BLaER1 treated with 17β-estradiol and CSF1 and Interleukin-3, amounts not matched to agents 10 nM and 100 nM (cell line): ENCODE measurements around the gene CTU1.
A peak's percentile ranks its signal among the peaks of the same experiment; 100 is the strongest.
"Not testable (repeated sequence)": the region's sequence is repeated elsewhere in the genome, so short reads cannot be mapped to it uniquely, and the experiment has no call there.

Source experiments
- H3K27ac ChIP-seq, 11 experiments: shearing (Covaris generic); formaldehyde crosslinking; 2 replicates each; pipeline ENCODE4 v1.8.1; 2022
- H3K27me3 ChIP-seq, 11 experiments: shearing (Covaris generic); formaldehyde crosslinking; 2 replicates each; pipeline ENCODE4 v1.8.1; 2022
- H3K36me3 ChIP-seq, 11 experiments: shearing (Covaris generic); formaldehyde crosslinking; 2 replicates each; pipeline ENCODE4 v1.8.1; 2022
- H3K4me1 ChIP-seq, 10 experiments: shearing (Covaris generic); formaldehyde crosslinking; 2 replicates each; pipeline ENCODE4 v1.8.1; 2022
- H3K4me2 ChIP-seq, 11 experiments: shearing (Covaris generic); formaldehyde crosslinking; 2 replicates each; pipeline ENCODE4 v1.8.1; 2022
- H3K4me3 ChIP-seq, 10 experiments: shearing (Covaris generic); formaldehyde crosslinking; 2 replicates each; pipeline ENCODE4 v1.8.1; 2022
- H3K9ac ChIP-seq, 11 experiments: shearing (Covaris generic); formaldehyde crosslinking; 2 replicates each; pipeline ENCODE4 v1.8.1; 2022
- H3K9me3 ChIP-seq, 11 experiments: shearing (Covaris generic); formaldehyde crosslinking; replicated peaks in 1 of 11; 2 replicates each; pipeline ENCODE4 v1.8.1; 2022
- H4K20me1 ChIP-seq, 11 experiments: shearing (Covaris generic); formaldehyde crosslinking; 2 replicates each; pipeline ENCODE4 v1.8.1; 2022
- Cebpa-rat ChIP-seq, 11 experiments: shearing (Covaris generic); IDR thresholded peaks; 2 replicates each; pipeline ENCODE4 v1.8.1; 2022

The CTU1 gene

GRCh38 chr19:51144482-51145045 lies 36.4 kb upstream of the CTU1 start:
- Histone ChIP-seq H3K9me3 (peaks cover 0 to 5% (median 4%) of the 10 kb centered on the region in 11 experiments; a peak in 9 of 22 replicates), H3K4me1 (peaks cover 50 to 100% (median 71%) of the 10 kb centered on the region in 10 experiments), H3K27ac (peak overlapping the region in 1 of 11 experiments; percentile 27; a peak in 2 of 22 replicates), H3K36me3 (peaks cover 0 to 20% (median 0%) of the 10 kb centered on the region in 11 experiments; a peak in 4 of 22 replicates), H3K4me3 (peak overlapping the region in 2 of 10 experiments; percentile 47 to 54; a peak in 4 of 20 replicates), H3K27me3 (no peaks in the 10 kb centered on the region), H3K4me2 (peak overlapping the region in 4 of 11 experiments; percentile 94 to 99 (median 96); a peak in 8 of 22 replicates), H3K9ac (peak overlapping the region in 2 of 11 experiments; percentile 71 to 81; a peak in 4 of 22 replicates), H4K20me1 (no peaks in the 10 kb centered on the region)
- no peak for TF ChIP-seq Cebpa-rat (IDR thresholded peaks at IDR 0.05)

DNA sequence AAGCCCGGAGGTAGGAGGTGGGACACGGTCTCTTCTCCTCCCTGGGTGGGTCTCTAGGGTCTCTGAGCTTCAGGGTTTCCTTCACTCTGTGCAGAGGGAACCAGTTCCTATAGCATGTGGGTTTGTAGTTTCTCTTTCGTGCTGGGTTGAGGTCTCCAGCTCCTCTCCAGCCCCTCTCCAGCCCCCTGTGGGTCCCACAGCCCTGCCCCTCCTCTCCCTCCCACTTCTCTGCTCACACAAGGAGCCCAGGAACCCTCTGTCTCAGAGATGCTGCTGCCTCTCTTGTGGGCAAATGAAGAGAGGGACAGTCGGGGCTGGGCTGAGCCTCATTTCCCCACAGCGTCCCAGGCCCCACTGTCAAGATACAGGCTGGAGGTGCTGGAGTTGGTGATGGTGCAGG lies 35.3 kb upstream of the CTU1 start:
- H3K9me3 ChIP-seq = no peaks in the 10 kb centered on the region
- H3K9ac ChIP-seq = peak overlapping the region in 3 of 11 experiments; percentile 33 to 81 (median 71); a peak in 5 of 22 replicates
- peak overlapping the region in 4 of 11 experiments; percentile 27 to 56 (median 39); a peak in 6 of 22 replicates for H3K27ac ChIP-seq
- peaks cover 0 to 20% (median 0%) of the 10 kb centered on the region in 11 experiments; a peak in 4 of 22 replicates for H3K36me3 ChIP-seq
- no peaks in the 10 kb centered on the region for H4K20me1 ChIP-seq
- peak overlapping the region in 7 of 11 experiments; percentile 7 to 99 (median 94); a peak in 12 of 22 replicates for H3K4me2 ChIP-seq
- no peaks in the 10 kb centered on the region for H3K27me3 ChIP-seq
- H3K4me1 ChIP-seq = peaks cover 55 to 100% (median 74%) of the 10 kb centered on the region in 10 experiments
- H3K4me3 ChIP-seq = peak overlapping the region in 3 of 10 experiments; percentile 44 to 54 (median 47); a peak in 6 of 20 replicates
- no peak for TF ChIP-seq Cebpa-rat (IDR thresholded peaks at IDR 0.05)

DNA sequence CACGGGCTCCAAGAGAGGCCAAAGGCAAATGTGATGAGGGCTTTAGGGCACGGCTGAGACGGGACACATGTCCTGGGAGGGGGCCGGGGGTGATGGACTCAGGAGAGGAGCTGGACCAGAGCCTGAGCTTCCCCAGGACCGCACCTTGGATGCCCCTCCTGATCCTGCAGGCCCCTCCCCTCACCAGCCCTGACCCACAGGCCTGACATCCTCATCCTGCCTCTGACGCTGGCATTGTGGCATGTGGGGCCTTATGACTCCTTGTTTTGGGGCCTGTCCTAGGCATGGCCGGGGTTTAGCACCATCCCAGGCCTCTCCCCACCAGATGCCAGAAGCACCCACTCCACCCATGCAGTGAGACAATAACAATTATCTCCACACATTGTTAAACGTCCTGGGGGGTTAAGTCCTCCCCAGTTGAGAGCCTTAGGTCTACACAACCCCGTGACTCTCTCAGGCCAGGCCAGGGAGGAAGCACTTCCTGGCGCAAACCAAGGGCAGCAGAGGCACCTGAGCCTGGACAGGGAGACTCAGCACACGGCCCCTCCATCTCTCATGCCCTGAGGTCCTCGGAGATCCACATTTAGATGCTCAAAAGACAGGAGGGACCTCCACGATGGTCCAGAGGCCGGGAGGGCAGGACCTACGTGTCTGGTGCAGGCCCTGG lies 34.7 kb upstream of the CTU1 start:
- Histone ChIP-seq H3K27ac (peak overlapping the region in 5 of 11 experiments; percentile 3 to 75 (median 63); a peak in 8 of 22 replicates), H3K36me3 (peaks cover 0 to 21% (median 0%) of the 10 kb centered on the region in 11 experiments; a peak in 9 of 22 replicates), H3K4me2 (peak overlapping the region in 9 of 11 experiments; percentile 46 to 99 (median 94); a peak in 14 of 22 replicates), H3K9ac (peak overlapping the region in 3 of 11 experiments; percentile 33 to 81 (median 71); a peak in 5 of 22 replicates), H3K4me3 (peak overlapping the region in 3 of 10 experiments; percentile 44 to 54 (median 47); a peak in 5 of 20 replicates), H3K4me1 (peaks cover 55 to 100% (median 74%) of the 10 kb centered on the region in 10 experiments)
- H3K27me3 ChIP-seq, H4K20me1 ChIP-seq, H3K9me3 ChIP-seq: not testable (repeated sequence)

- Histone ChIP-seq H3K27ac (peak within 1 kb of the TSS in 6 of 11 experiments; percentile 10 to 75 (median 50); a peak in 10 of 22 replicates), H3K4me1 (peaks cover 55 to 100% (median 74%) of the 10 kb centered on the region in 10 experiments), H3K4me3 (peak within 1 kb of the TSS in 3 of 10 experiments; percentile 24 to 54 (median 47); a peak in 7 of 20 replicates), H3K9me3 (no peaks in the 10 kb centered on the region), H3K36me3 (peaks cover 0 to 19% (median 0%) of the 10 kb centered on the region in 11 experiments; a peak in 9 of 22 replicates), H3K27me3 (no peaks in the 10 kb centered on the region), H3K9ac (peak within 1 kb of the TSS in 6 of 11 experiments; percentile 7 to 81 (median 32); a peak in 8 of 22 replicates), H3K4me2 (peak within 1 kb of the TSS; percentile 46 to 99 (median 94)), H4K20me1 (no peaks in the 10 kb centered on the region)
- no peak for TF ChIP-seq Cebpa-rat (IDR thresholded peaks at IDR 0.05)
Measured at GRCh38 chr19:51142119-51142518, 33.9 kb upstream of the CTU1 start, which contains the start of gene SIGLEC7. Gene SIGLEC7 (plus strand): TSS chr19:51142301. CDS start chr19:51142370, 69 bp downstream.

DNA sequence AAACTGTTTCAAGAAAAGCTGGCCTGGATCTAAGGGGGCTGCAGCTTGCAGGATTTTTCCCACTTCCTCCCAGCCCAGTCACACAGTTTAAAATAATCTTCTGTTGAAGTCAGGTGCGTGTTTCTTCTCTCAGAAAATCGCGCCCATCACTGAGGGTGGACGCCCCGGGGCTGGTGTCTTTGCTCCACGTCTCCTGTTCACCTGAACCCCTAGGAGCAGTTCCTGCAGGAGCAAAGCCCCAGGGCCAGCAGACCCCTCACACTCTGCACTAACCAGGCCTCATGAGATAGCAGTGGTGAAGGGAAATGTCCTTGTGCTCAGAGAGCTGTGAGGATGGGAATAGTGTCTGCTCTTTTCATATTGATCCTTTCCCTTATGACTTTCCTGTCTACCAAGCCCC lies 33.0 kb upstream of the CTU1 start:
- H3K4me2 ChIP-seq = peak overlapping the region; percentile 40 to 99 (median 94)
- no peaks in the 10 kb centered on the region for H3K27me3 ChIP-seq
- TF ChIP-seq Cebpa-rat (IDR thresholded peaks at IDR 0.05) = no peak
- no peak overlapping the region; a peak in 2 of 20 replicates for H3K4me3 ChIP-seq
- H3K36me3 ChIP-seq = peaks cover 0 to 15% (median 0%) of the 10 kb centered on the region in 11 experiments; a peak in 9 of 22 replicates
- H3K4me1 ChIP-seq = peaks cover 61 to 100% (median 77%) of the 10 kb centered on the region in 10 experiments
- H3K9me3 ChIP-seq = peaks cover 0 to 5% (median 3%) of the 10 kb centered on the region in 11 experiments; a peak in 8 of 22 replicates
- peak overlapping the region in 5 of 11 experiments; percentile 19 to 97 (median 72); a peak in 8 of 22 replicates for H3K27ac ChIP-seq
- H4K20me1 ChIP-seq = no peaks in the 10 kb centered on the region
- H3K9ac ChIP-seq = peak overlapping the region in 6 of 11 experiments; percentile 7 to 73 (median 32); a peak in 7 of 22 replicates

GRCh38 chr19:51140441-51140840 lies 32.2 kb upstream of the CTU1 start:
- H3K27me3 ChIP-seq = no peaks in the 10 kb centered on the region
- peak overlapping the region; percentile 64 to 99 (median 94) for H3K4me2 ChIP-seq
- H3K4me3 ChIP-seq = peak overlapping the region in 1 of 10 experiments; percentile 1; a peak in 1 of 20 replicates
- H3K4me1 ChIP-seq = peaks cover 63 to 100% (median 84%) of the 10 kb centered on the region in 10 experiments
- peaks cover 0 to 23% (median 5%) of the 10 kb centered on the region in 11 experiments; a peak in 9 of 22 replicates for H3K36me3 ChIP-seq
- no peaks in the 10 kb centered on the region for H4K20me1 ChIP-seq
- H3K27ac ChIP-seq = peak overlapping the region in 8 of 11 experiments; percentile 72 to 99 (median 94); a peak in 15 of 22 replicates
- TF ChIP-seq Cebpa-rat (IDR thresholded peaks at IDR 0.05) = no peak
- H3K9me3 ChIP-seq = peaks cover 0 to 12% (median 10%) of the 10 kb centered on the region in 11 experiments; a peak in 18 of 22 replicates
- peak overlapping the region in 4 of 11 experiments; percentile 75 to 92 (median 84); a peak in 5 of 22 replicates for H3K9ac ChIP-seq

- no peaks in the 10 kb centered on the region for H4K20me1 ChIP-seq
- peaks cover 0 to 22% (median 20%) of the 10 kb centered on the region in 11 experiments; a peak in 18 of 22 replicates for H3K9me3 ChIP-seq
- TF ChIP-seq Cebpa-rat (IDR thresholded peaks at IDR 0.05) = no peak
- H3K36me3 ChIP-seq = peaks cover 0 to 33% (median 10%) of the 10 kb centered on the region in 11 experiments; a peak in 10 of 22 replicates
- H3K27ac ChIP-seq = peak overlapping the region; percentile 46 to 99 (median 88)
- peak overlapping the region in 5 of 10 experiments; percentile 4 to 56 (median 30); a peak in 6 of 20 replicates for H3K4me3 ChIP-seq
- peaks cover 63 to 100% (median 85%) of the 10 kb centered on the region in 10 experiments for H3K4me1 ChIP-seq
- H3K4me2 ChIP-seq = peak overlapping the region; percentile 64 to 99 (median 94)
- H3K27me3 ChIP-seq = no peaks in the 10 kb centered on the region
- peak overlapping the region in 10 of 11 experiments; percentile 19 to 92 (median 71); a peak in 20 of 22 replicates for H3K9ac ChIP-seq
Measured at GRCh38 chr19:51139299-51140014, 31.2 kb upstream of the CTU1 start.
